A673 (cell line): ENCODE data around the gene SLC25A46. TPM values are rescaled to one million over a fixed set of nuclear protein-coding genes. Genes with fewer than 3 reads are reported as not detected.
"Not testable (repeated sequence)": the region's sequence is repeated elsewhere in the genome, so short reads cannot be mapped to it uniquely, and the experiment has no call there.

Source experiments
- BruUV-seq: library from RNA; stranded (reverse); fragments of 400-500 nt; replicated peaks from 2 replicates; lab custom pipeline; 2021; lab: Mats Ljungman, UMichigan
- CTCF ChIA-PET: fragments of 300-600 bp; sonication (Branson Sonifier 250); formaldehyde crosslinking; loops from one replicate; lab custom pipeline; 2022; ENCODE audit warnings: antibody characterized with exemption; lab: Charles Lee
- POLR2A ChIA-PET: fragments of 300-600 bp; sonication (Branson Sonifier 250); formaldehyde crosslinking; loops from one replicate; lab custom pipeline; 2022; ENCODE audit warnings: antibody characterized with exemption; ENCODE audit not compliant: low non-redundant PET; lab: Charles Lee
- DNase-seq: peaks from one replicate; pipeline ENCODE4 v3.0.0-alpha.2; 2015; ENCODE audit warnings: low spot score
- H3K27ac ChIP-seq: fragments of 200-600 bp; sonication (generic); 2 replicates; pipeline ENCODE4 v1.5.1; 2016; ENCODE audit warnings: mixed run types, low read depth, mild to moderate bottlenecking, mixed read lengths, antibody characterized with exemption, low read length; ENCODE audit not compliant: poor library complexity, severe bottlenecking
- H3K27me3 ChIP-seq: fragments of 200-600 bp; sonication (generic); replicated peaks from 2 replicates; pipeline ENCODE4 v1.6.1; 2017; ENCODE audit warnings: mixed run types, low read depth, mild to moderate bottlenecking, mixed read lengths, antibody characterized with exemption, low read length; ENCODE audit not compliant: insufficient read depth, poor library complexity
- H3K36me3 ChIP-seq: fragments of 200-600 bp; sonication (generic); 2 replicates; pipeline ENCODE4 v1.6.1; 2016; ENCODE audit warnings: mixed run types, mild to moderate bottlenecking, mixed read lengths, antibody characterized with exemption, low read length; ENCODE audit not compliant: insufficient read depth, poor library complexity, severe bottlenecking
- H3K4me1 ChIP-seq: fragments of 200-600 bp; sonication (generic); 2 replicates; pipeline ENCODE4 v1.6.1; 2017; ENCODE audit warnings: mixed run types, mild to moderate bottlenecking, mixed read lengths, antibody characterized with exemption, low read length; ENCODE audit not compliant: insufficient read depth, poor library complexity, severe bottlenecking
- H3K4me3 ChIP-seq: fragments of 200-600 bp; sonication (generic); 2 replicates; pipeline ENCODE4 v1.5.1; 2016; ENCODE audit warnings: low read depth, mixed run types, mild to moderate bottlenecking, mixed read lengths, low read length; ENCODE audit not compliant: poor library complexity, severe bottlenecking
- H3K9me3 ChIP-seq: fragments of 200-600 bp; sonication (generic); 2 replicates; pipeline ENCODE4 v1.6.1; 2016; ENCODE audit warnings: mixed run types, low read depth, mild to moderate bottlenecking, mixed read lengths, antibody characterized with exemption, low read length; ENCODE audit not compliant: poor library complexity, severe bottlenecking
- CTCF ChIP-seq: fragments of 300-800, 200-600 bp; sonication (generic); conservative IDR thresholded peaks from 2 replicates; pipeline ENCODE4 v1.5.1; 2017; ENCODE audit warnings: low read depth, mild to moderate bottlenecking, antibody characterized with exemption, low read length, moderate library complexity, mixed read lengths
- EZH2 ChIP-seq: fragments of 200-600 bp; sonication (generic); IDR thresholded peaks from 2 replicates; pipeline ENCODE4 v1.6.1; 2017; ENCODE audit warnings: borderline replicate concordance, low read depth, mild to moderate bottlenecking, mixed read lengths, antibody characterized with exemption, low read length; ENCODE audit not compliant: poor library complexity, severe bottlenecking
- intact Hi-C: fragments of 100-400 bp; cut with micrococcal nuclease; formaldehyde crosslinking; loops from one replicate; pipeline ENCODE4 v1.10.0; 2022; ENCODE audit not compliant: unreplicated experiment
- total RNA-seq: library from RNA; stranded (reverse); gene quantifications from 2 replicates; pipeline ENCODE4 v1.2.3, GENCODE V29; 2021

SLC25A46 gene
- total RNA-seq, 1 experiment from 2014 or later: 27.2 TPM

GRCh38 chr5:110726249-110727024 lies 12.4 kb upstream of the SLC25A46 start, which contains the start of gene TMEM232:
TSS of gene TMEM232 (minus strand) at chr5:110726671. CDS start at chr5:110667352, 59,319 bp downstream.
- H3K27ac ChIP-seq: no peak within 1 kb of the TSS
- peak; percentile 75 for DNase-seq
- no peaks in the 10 kb centered on the region for H3K9me3 ChIP-seq
- H3K36me3 ChIP-seq: no peaks in the 10 kb centered on the region
- BruUV-seq: no TSS peak
- H3K4me3 ChIP-seq: peak within 1 kb of the TSS; percentile 40
- POLR2A ChIA-PET: no interaction called here
- intact Hi-C loops: no loop called here
- CTCF ChIA-PET: no interaction called here
- H3K4me1 ChIP-seq: no peaks in the 10 kb centered on the region
- TF ChIP-seq EZH2 (no peak), CTCF (no peak)
- H3K27me3 ChIP-seq: no peaks in the 10 kb centered on the region

GRCh38 chr5:110727025-110727314 lies 11.8 kb upstream of the SLC25A46 start:
- Histone ChIP-seq H3K36me3 (no peaks in the 10 kb centered on the region), H3K27me3 (no peaks in the 10 kb centered on the region), H3K27ac (no peak overlapping the region), H3K4me1 (no peaks in the 10 kb centered on the region), H3K9me3 (no peaks in the 10 kb centered on the region), H3K4me3 (peak overlapping the region; percentile 40)
- POLR2A ChIA-PET: no interaction called here
- DNase-seq: no peak
- CTCF ChIA-PET: no interaction called here
- BruUV-seq: no TSS peak
- intact Hi-C loops: no loop called here
- TF ChIP-seq CTCF: 0 out of 2 replicates have a peak, but pooled peaks have one; percentile 11
- no peak for TF ChIP-seq EZH2

- not testable (repeated sequence) for BruUV-seq, DNase-seq
Observed at GRCh38 chr5:110731499-110731898, 7.3 kb upstream of the SLC25A46 start.

GRCh38 chr5:110734101-110734500 lies 4.7 kb upstream of the SLC25A46 start:
- Histone ChIP-seq H3K27ac (no peak overlapping the region), H3K27me3 (no peaks in the 10 kb centered on the region), H3K36me3 (no peaks in the 10 kb centered on the region), H3K4me3 (no peak overlapping the region), H3K4me1 (no peaks in the 10 kb centered on the region), H3K9me3 (no peaks in the 10 kb centered on the region)
- BruUV-seq: no TSS peak
- ChIA-PET POLR2A (no interaction called here), CTCF (no interaction called here)
- intact Hi-C loops: no loop called here
- no peak for DNase-seq
- TF ChIP-seq EZH2 (no peak), CTCF (no peak)

More at GRCh38 chr5:110731499-110731898, 7.3 kb upstream of the SLC25A46 start:
- H3K27ac ChIP-seq, H3K9me3 ChIP-seq, CTCF ChIA-PET, H3K27me3 ChIP-seq, POLR2A ChIA-PET, H3K4me1 ChIP-seq, H3K4me3 ChIP-seq, intact Hi-C loops, H3K36me3 ChIP-seq: not testable (repeated sequence)
